Mucosa of stomach (tissue), 1 donor: Measurements from ENCODE around the gene CAPRIN2.

ENCODE experiments used
- H3K27me3 ChIP-seq: one replicate; pipeline ENCODE4 v1.7.0; 2013; ENCODE audit warnings: mild to moderate bottlenecking, low read length; ENCODE audit not compliant: control insufficient read depth, insufficient read depth
- H3K36me3 ChIP-seq: one replicate; pipeline ENCODE4 v1.7.0; 2013; ENCODE audit warnings: low read length; ENCODE audit not compliant: control insufficient read depth, insufficient read depth
- H3K4me1 ChIP-seq: one replicate; pipeline ENCODE4 v1.7.0; 2013; ENCODE audit warnings: mild to moderate bottlenecking, low read length; ENCODE audit not compliant: control insufficient read depth, insufficient read depth
- H3K4me3 ChIP-seq: one replicate; pipeline ENCODE4 v1.7.0; 2013; ENCODE audit warnings: low read length
- H3K9ac ChIP-seq: one replicate; pipeline ENCODE4 v1.7.0; 2013; ENCODE audit warnings: mild to moderate bottlenecking, low read length, moderate library complexity
- H3K9me3 ChIP-seq: one replicate; pipeline ENCODE4 v1.7.0; 2013; ENCODE audit warnings: mild to moderate bottlenecking, low read length, moderate library complexity; ENCODE audit not compliant: control insufficient read depth
- donor health status: Pancreatic carcinoma.

Gene CAPRIN2

GRCh38 chr12:30755395-30755762 is 628 bp upstream of the CAPRIN2 start:
- H3K9ac ChIP-seq, result peak overlapping the region; percentile 88
- no peaks in the 10 kb centered on the region for H3K9me3 ChIP-seq
- H3K36me3 ChIP-seq, result no peaks in the 10 kb centered on the region
- H3K27me3 ChIP-seq, result no peaks in the 10 kb centered on the region
- peak overlapping the region; percentile 48 for H3K4me3 ChIP-seq
- H3K4me1 ChIP-seq, result peaks cover 9% of the 10 kb centered on the region

- H3K36me3 ChIP-seq, result no peaks in the 10 kb centered on the region
- H3K4me1 ChIP-seq, result peaks cover 9% of the 10 kb centered on the region
- no peaks in the 10 kb centered on the region for H3K9me3 ChIP-seq
- H3K27me3 ChIP-seq, result no peaks in the 10 kb centered on the region
- peak overlapping the region; percentile 54 for H3K9ac ChIP-seq
- peak overlapping the region; percentile 69 for H3K4me3 ChIP-seq
These were observed 385 bp downstream of the CAPRIN2 start for GRCh38 chr12:30754383-30754749.

GRCh38 chr12:30753751-30754382 is 884 bp downstream of the CAPRIN2 start:
- peaks cover 9% of the 10 kb centered on the region for H3K4me1 ChIP-seq
- peak overlapping the region; percentile 69 for H3K4me3 ChIP-seq
- H3K36me3 ChIP-seq, result no peaks in the 10 kb centered on the region
- no peaks in the 10 kb centered on the region for H3K9me3 ChIP-seq
- peak overlapping the region; percentile 54 for H3K9ac ChIP-seq
- H3K27me3 ChIP-seq, result no peaks in the 10 kb centered on the region

- Histone ChIP-seq H3K27me3 (no peaks in the 10 kb centered on the region), H3K9me3 (no peaks in the 10 kb centered on the region), H3K9ac (no peak overlapping the region), H3K36me3 (no peaks in the 10 kb centered on the region), H3K4me1 (peaks cover 9% of the 10 kb centered on the region), H3K4me3 (no peak overlapping the region)
These were observed 1.5 kb downstream of the CAPRIN2 start for GRCh38 chr12:30753233-30753632.

GRCh38 chr12:30752255-30752654 is 2.5 kb downstream of the CAPRIN2 start:
- peaks cover 9% of the 10 kb centered on the region for H3K4me1 ChIP-seq
- no peaks in the 10 kb centered on the region for H3K36me3 ChIP-seq
- H3K9ac ChIP-seq, result no peak overlapping the region
- H3K9me3 ChIP-seq, result no peaks in the 10 kb centered on the region
- no peak overlapping the region for H3K4me3 ChIP-seq
- no peaks in the 10 kb centered on the region for H3K27me3 ChIP-seq

- H3K9me3 ChIP-seq, result no peaks in the 10 kb centered on the region
- H3K36me3 ChIP-seq, result no peaks in the 10 kb centered on the region
- H3K4me3 ChIP-seq, result no peak overlapping the region
- no peaks in the 10 kb centered on the region for H3K27me3 ChIP-seq
- no peaks in the 10 kb centered on the region for H3K4me1 ChIP-seq
- no peak overlapping the region for H3K9ac ChIP-seq
These were observed 6.6 kb downstream of the CAPRIN2 start for GRCh38 chr12:30748147-30748546.

- Histone ChIP-seq H3K9me3 (no peaks in the 10 kb centered on the region), H3K9ac (no peak overlapping the region), H3K36me3 (no peaks in the 10 kb centered on the region), H3K4me1 (no peaks in the 10 kb centered on the region), H3K4me3 (no peak overlapping the region), H3K27me3 (no peaks in the 10 kb centered on the region)
These were observed 8.6 kb downstream of the CAPRIN2 start for GRCh38 chr12:30746190-30746589.

GRCh38 chr12:30744321-30744720 is 10.4 kb downstream of the CAPRIN2 start:
- Histone ChIP-seq H3K9ac (no peak overlapping the region), H3K4me1 (no peaks in the 10 kb centered on the region), H3K9me3 (no peaks in the 10 kb centered on the region)

GRCh38 chr12:30740274-30740673 is 14.5 kb downstream of the CAPRIN2 start:
- Histone ChIP-seq H3K9ac (no peak overlapping the region), H3K9me3 (no peaks in the 10 kb centered on the region), H3K27me3 (no peaks in the 10 kb centered on the region), H3K4me3 (no peak overlapping the region), H3K4me1 (no peaks in the 10 kb centered on the region), H3K36me3 (no peaks in the 10 kb centered on the region)

More at GRCh38 chr12:30744321-30744720, 10.4 kb downstream of the CAPRIN2 start:
- Histone ChIP-seq H3K27me3 (no peaks in the 10 kb centered on the region), H3K36me3 (no peaks in the 10 kb centered on the region), H3K4me3 (no peak overlapping the region)

GRCh38 chr12:30739020-30739419 is 15.7 kb downstream of the CAPRIN2 start:
- Histone ChIP-seq H3K9me3 (no peaks in the 10 kb centered on the region), H3K36me3 (no peaks in the 10 kb centered on the region)

GRCh38 chr12:30732954-30733637 is 21.7 kb downstream of the CAPRIN2 start:
- Histone ChIP-seq H3K27me3 (no peaks in the 10 kb centered on the region), H3K9me3 (no peaks in the 10 kb centered on the region), H3K4me3 (no peak overlapping the region), H3K9ac (no peak overlapping the region), H3K4me1 (no peaks in the 10 kb centered on the region), H3K36me3 (no peaks in the 10 kb centered on the region)

More at GRCh38 chr12:30739020-30739419, 15.7 kb downstream of the CAPRIN2 start:
- Histone ChIP-seq H3K4me1 (no peaks in the 10 kb centered on the region), H3K27me3 (no peaks in the 10 kb centered on the region), H3K4me3 (no peak overlapping the region), H3K9ac (no peak overlapping the region)

- Histone ChIP-seq H3K4me3 (no peak overlapping the region), H3K27me3 (no peaks in the 10 kb centered on the region), H3K36me3 (no peaks in the 10 kb centered on the region), H3K4me1 (no peaks in the 10 kb centered on the region), H3K9me3 (no peaks in the 10 kb centered on the region), H3K9ac (no peak overlapping the region)
These were observed 24.7 kb downstream of the CAPRIN2 start for GRCh38 chr12:30730011-30730410.
